ENCODE results near the gene DEPDC5. TPM values are rescaled to one million over a fixed set of nuclear protein-coding genes. Genes with fewer than 3 reads are reported as not detected.
A peak's percentile ranks its signal among the peaks of the same experiment; 100 is the strongest.
"Not testable (repeated sequence)": the region's sequence is repeated elsewhere in the genome, so short reads cannot be mapped to it uniquely, and the experiment has no call there.

DEPDC5 gene
- total RNA-seq, 1 donor from 2014 or later, result 33.0 TPM

GRCh38 chr22:31739795-31740201, 14.0 kb upstream of the DEPDC5 start:
- TF ChIP-seq CTCF (IDR thresholded peaks at IDR 0.05; ENCODE audit: unreplicated experiment), result no peak
- no peaks in the 10 kb centered on the region for H3K27me3 Mint-ChIP-seq
- DNase-seq (ENCODE audit: low spot score, unreplicated experiment), result no peak
- no peak overlapping the region for H3K27ac Mint-ChIP-seq
- H3K36me3 Mint-ChIP-seq (ENCODE audit: insufficient read depth), result peaks cover 17% of the 10 kb centered on the region
- no peak overlapping the region for H3K4me3 Mint-ChIP-seq (ENCODE audit: low read depth)
- H3K9me3 Mint-ChIP-seq (ENCODE audit: low read depth), result no peaks in the 10 kb centered on the region
- H3K4me1 Mint-ChIP-seq (ENCODE audit: low read depth), result peaks cover 9% of the 10 kb centered on the region

DNA sequence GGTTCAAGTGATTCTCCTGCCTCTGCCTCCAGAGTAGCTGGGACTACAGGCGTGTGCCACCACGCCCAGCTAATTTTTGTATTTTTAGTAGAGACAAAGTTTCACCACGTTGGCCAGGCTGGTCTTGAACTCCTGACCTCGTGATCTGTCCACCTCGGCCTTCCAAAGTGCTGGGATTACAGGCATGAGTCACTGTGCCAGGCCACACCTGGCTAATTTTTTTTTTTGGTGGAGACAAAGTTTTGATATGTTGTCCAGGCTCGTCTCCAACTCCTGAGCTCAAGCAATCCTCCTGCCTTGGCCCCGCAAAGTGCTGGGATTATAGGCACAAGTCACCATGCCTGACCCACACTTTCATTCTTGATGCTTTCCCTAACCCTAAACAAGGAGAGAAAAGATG, 13.5 kb upstream of the DEPDC5 start:
- not testable (repeated sequence) for H3K4me3 Mint-ChIP-seq (ENCODE audit: low read depth); DNase-seq (ENCODE audit: low spot score, unreplicated experiment); H3K4me1 Mint-ChIP-seq (ENCODE audit: low read depth); H3K9me3 Mint-ChIP-seq (ENCODE audit: low read depth); H3K27me3 Mint-ChIP-seq
- Mint-ChIP-seq H3K27ac (peak overlapping the region; percentile 71), H3K36me3 (ENCODE audit: insufficient read depth) (peaks cover 16% of the 10 kb centered on the region)

GRCh38 chr22:31742115-31742514, 11.7 kb upstream of the DEPDC5 start:
- Mint-ChIP-seq H3K27ac (no peak overlapping the region), H3K4me3 (ENCODE audit: low read depth) (no peak overlapping the region), H3K9me3 (ENCODE audit: low read depth) (no peaks in the 10 kb centered on the region), H3K36me3 (ENCODE audit: insufficient read depth) (peaks cover 16% of the 10 kb centered on the region), H3K27me3 (no peaks in the 10 kb centered on the region), H3K4me1 (ENCODE audit: low read depth) (peaks cover 9% of the 10 kb centered on the region)
- no peak for DNase-seq (ENCODE audit: low spot score, unreplicated experiment)
- TF ChIP-seq CTCF (IDR thresholded peaks at IDR 0.05; ENCODE audit: unreplicated experiment), result no peak

DNA sequence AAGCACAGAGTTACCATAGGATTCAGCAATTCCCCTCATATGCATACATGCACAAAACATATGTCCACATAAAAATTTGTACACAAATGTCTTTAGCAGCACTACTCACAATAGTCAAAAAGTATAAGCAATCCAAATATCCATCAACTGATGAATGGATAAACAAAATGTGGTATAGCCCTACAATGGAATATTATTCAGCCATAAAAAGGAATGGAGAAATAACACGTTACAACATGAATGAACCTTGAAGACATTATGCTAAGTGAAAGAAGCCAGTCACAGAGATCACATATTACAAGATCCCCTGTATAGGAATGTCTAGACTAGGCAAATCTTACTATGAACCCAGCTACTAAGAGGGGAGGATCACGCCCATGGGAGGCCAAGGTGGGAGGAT, 11.1 kb upstream of the DEPDC5 start:
- Mint-ChIP-seq H3K36me3 (ENCODE audit: insufficient read depth) (peaks cover 19% of the 10 kb centered on the region), H3K4me1 (ENCODE audit: low read depth) (peaks cover 12% of the 10 kb centered on the region), H3K27me3 (no peaks in the 10 kb centered on the region), H3K27ac (no peak overlapping the region), H3K9me3 (ENCODE audit: low read depth) (no peaks in the 10 kb centered on the region), H3K4me3 (ENCODE audit: low read depth) (no peak overlapping the region)
- TF ChIP-seq CTCF (IDR thresholded peaks at IDR 0.05; ENCODE audit: unreplicated experiment), result no peak
- no peak for DNase-seq (ENCODE audit: low spot score, unreplicated experiment)

- Mint-ChIP-seq H3K4me1 (ENCODE audit: low read depth) (peaks cover 23% of the 10 kb centered on the region), H3K9me3 (ENCODE audit: low read depth) (no peaks in the 10 kb centered on the region), H3K36me3 (ENCODE audit: insufficient read depth) (peaks cover 20% of the 10 kb centered on the region), H3K4me3 (ENCODE audit: low read depth) (no peak overlapping the region), H3K27me3 (no peaks in the 10 kb centered on the region), H3K27ac (peak overlapping the region; percentile 38)
- DNase-seq (ENCODE audit: low spot score, unreplicated experiment), result no peak
- no peak for TF ChIP-seq CTCF (IDR thresholded peaks at IDR 0.05; ENCODE audit: unreplicated experiment)
Observed at GRCh38 chr22:31743871-31744270, 9.9 kb upstream of the DEPDC5 start.

- no peaks in the 10 kb centered on the region for H3K9me3 Mint-ChIP-seq (ENCODE audit: low read depth)
- no peak for TF ChIP-seq CTCF (IDR thresholded peaks at IDR 0.05; ENCODE audit: unreplicated experiment)
- H3K27me3 Mint-ChIP-seq, result no peaks in the 10 kb centered on the region
- peak overlapping the region; percentile 73 for H3K27ac Mint-ChIP-seq
- H3K4me3 Mint-ChIP-seq (ENCODE audit: low read depth), result peak overlapping the region; percentile 92
- H3K4me1 Mint-ChIP-seq (ENCODE audit: low read depth), result peaks cover 28% of the 10 kb centered on the region
- peaks cover 12% of the 10 kb centered on the region for H3K36me3 Mint-ChIP-seq (ENCODE audit: insufficient read depth)
- no peak for DNase-seq (ENCODE audit: low spot score, unreplicated experiment)
Observed at GRCh38 chr22:31747441-31747840, 6.4 kb upstream of the DEPDC5 start.
